Tibial nerve (tissue), 4 donors: ENCODE measurements around the gene ITFG1. TPM values are rescaled to one million over a fixed set of nuclear protein-coding genes. Genes with fewer than 3 reads are reported as not detected.

Source experiments
- DNase-seq, 2 donors: peaks; one replicate each; pipeline ENCODE4 v3.0.0-alpha.2; 2019; ENCODE audit warnings: low spot score in 2 of 2
- H3K27ac ChIP-seq, 4 donors: fragments of 200-600 bp; sonication (generic) in 3 of 4; one replicate each; pipeline ENCODE4 v1.5.1; 2017 to 2019; ENCODE audit warnings: mild to moderate bottlenecking in 1 of 4
- H3K27me3 ChIP-seq, 2 donors: fragments of 200-600 bp; sonication (generic) in 1 of 2; one replicate each; pipeline versions ENCODE4 v1.5.1 to v1.6.0; 2017 to 2019
- H3K36me3 ChIP-seq, 3 donors: fragments of 200-600 bp; sonication (generic); one replicate each; pipeline ENCODE4 v1.5.1; 2018 to 2019
- H3K4me1 ChIP-seq, 4 donors: fragments of 200-600 bp; sonication (generic) in 3 of 4; one replicate each; pipeline ENCODE4 v1.5.1; 2017 to 2019
- H3K4me3 ChIP-seq, 4 donors: fragments of 200-600 bp; sonication (generic) in 3 of 4; one replicate each; pipeline ENCODE4 v1.5.1; 2017 to 2019; ENCODE audit warnings: mild to moderate bottlenecking in 1 of 4, moderate library complexity in 1 of 4
- H3K9me3 ChIP-seq, 4 donors: fragments of 200-600 bp; sonication (generic) in 3 of 4; one replicate each; pipeline ENCODE4 v1.5.1; 2017 to 2019
- CTCF ChIP-seq, 5 experiments: fragments of 200-600 bp in 3 of 5; fragments of 450-650 bp in 2 of 5; sonication (generic) in 3 of 5; IDR thresholded peaks; one replicate each; pipeline ENCODE4 v1.5.1; 2016 to 2019; ENCODE audit warnings: antibody characterized with exemption in 5 of 5, mild to moderate bottlenecking in 3 of 5, moderate library complexity in 2 of 5
- EP300 ChIP-seq, 2 donors: sonication (generic); formaldehyde crosslinking; IDR thresholded peaks; one replicate each; pipeline ENCODE4 v1.6.1; 2017; ENCODE audit warnings: antibody characterized with exemption in 2 of 2, mild to moderate bottlenecking in 1 of 2
- POLR2A ChIP-seq, 2 donors: fragments of 450-650 bp; IDR thresholded peaks; one replicate each; pipeline ENCODE4 v1.6.1; 2017; ENCODE audit warnings: antibody characterized with exemption in 2 of 2, mild to moderate bottlenecking in 2 of 2, moderate library complexity in 2 of 2
- WGBS, 2 donors: methylation state at CpG; one replicate each; pipeline ENCODE4 v1.1.5; 2018; 5-methylcytosine and 5-hydroxymethylcytosine counted together
- total RNA-seq, 4 donors: library from RNA; depleted of rRNA; stranded (reverse); fragments of >200 nt; gene quantifications; one replicate each; pipeline ENCODE4 v1.1.0, GENCODE V29; 2016

ITFG1 gene
- total RNA-seq, 4 donors from 2014 or later: 36.6 to 52.1 (median 40.9) TPM

GRCh38 chr16:47467501-47467900 lies 6.6 kb upstream of the ITFG1 start:
- Histone ChIP-seq H3K27me3 (no peaks in the 10 kb centered on the region), H3K9me3 (no peaks in the 10 kb centered on the region), H3K36me3 (peaks cover 0 to 7% (median 0%) of the 10 kb centered on the region in 3 donors), H3K4me1 (peaks cover 0 to 63% (median 27%) of the 10 kb centered on the region in 4 donors), H3K27ac (no peak overlapping the region), H3K4me3 (no peak overlapping the region)
- WGBS, 2 donors: 73 to 79% methylated on average over 2 of the region's 2 CpGs
- no peak for TF ChIP-seq CTCF (IDR thresholded peaks at IDR 0.05)
- DNase-seq: no peak

- Histone ChIP-seq H3K4me3 (no peak overlapping the region), H3K27me3 (no peaks in the 10 kb centered on the region), H3K27ac (no peak overlapping the region), H3K4me1 (peaks cover 0 to 71% (median 33%) of the 10 kb centered on the region in 4 donors), H3K9me3 (no peaks in the 10 kb centered on the region), H3K36me3 (no peaks in the 10 kb centered on the region)
- WGBS, 2 donors: 73 to 79% methylated on average over 2 of the region's 2 CpGs
- no peak for DNase-seq
- TF ChIP-seq POLR2A (IDR thresholded peaks at IDR 0.05) (no peak), EP300 (IDR thresholded peaks at IDR 0.05) (no peak), CTCF (IDR thresholded peaks at IDR 0.05) (no peak)
Observed at GRCh38 chr16:47465919-47466630, 5.2 kb upstream of the ITFG1 start.

- peak overlapping the region in 2 of 4 donors; percentile 52 to 56 for H3K27ac ChIP-seq
- H3K36me3 ChIP-seq: no peaks in the 10 kb centered on the region
- H3K9me3 ChIP-seq: no peaks in the 10 kb centered on the region
- H3K27me3 ChIP-seq: no peaks in the 10 kb centered on the region
- 58 to 68% methylated on average over 11 of the region's 11 CpGs for WGBS, 2 donors
- no peak overlapping the region for H3K4me3 ChIP-seq
- H3K4me1 ChIP-seq: peaks cover 0 to 78% (median 43%) of the 10 kb centered on the region in 4 donors
- TF ChIP-seq POLR2A (IDR thresholded peaks at IDR 0.05): no peak
- TF ChIP-seq CTCF (IDR thresholded peaks at IDR 0.05): no peak
- TF ChIP-seq EP300 (IDR thresholded peaks at IDR 0.05): no peak
- no peak for DNase-seq
Observed at GRCh38 chr16:47463771-47464624, 3.1 kb upstream of the ITFG1 start.

GRCh38 chr16:47461598-47462266 lies 869 bp upstream of the ITFG1 start:
- Histone ChIP-seq H3K27me3 (no peaks in the 10 kb centered on the region), H3K4me1 (peaks cover 0 to 76% (median 41%) of the 10 kb centered on the region in 4 donors), H3K4me3 (peak overlapping the region; percentile 71 to 97 (median 86)), H3K36me3 (peaks cover 0 to 16% (median 0%) of the 10 kb centered on the region in 3 donors), H3K9me3 (no peaks in the 10 kb centered on the region), H3K27ac (peak overlapping the region; percentile 93 to 97 (median 96))
- DNase-seq: peak in 1 of 2 donors; percentile 19
- TF ChIP-seq POLR2A (IDR thresholded peaks at IDR 0.05) (no peak), EP300 (IDR thresholded peaks at IDR 0.05) (no peak)
- WGBS, 2 donors: 4% methylated on average over 15 to 17 of the region's 17 CpGs

GRCh38 chr16:47460359-47460710 lies 528 bp downstream of the ITFG1 start:
- peaks cover 0 to 64% (median 37%) of the 10 kb centered on the region in 4 donors for H3K4me1 ChIP-seq
- no peaks in the 10 kb centered on the region for H3K27me3 ChIP-seq
- 2 to 3% methylated on average over 4 of the region's 4 CpGs for WGBS, 2 donors
- no peak for TF ChIP-seq CTCF (IDR thresholded peaks at IDR 0.05)
- no peak for TF ChIP-seq POLR2A (IDR thresholded peaks at IDR 0.05)
- TF ChIP-seq EP300 (IDR thresholded peaks at IDR 0.05): no peak
- H3K9me3 ChIP-seq: no peaks in the 10 kb centered on the region
- DNase-seq: no peak
- peak overlapping the region; percentile 93 to 97 (median 96) for H3K27ac ChIP-seq
- peaks cover 0 to 26% (median 0%) of the 10 kb centered on the region in 3 donors for H3K36me3 ChIP-seq
- H3K4me3 ChIP-seq: peak overlapping the region; percentile 71 to 97 (median 86)
